IPS-18c (cell line): ENCODE measurements around the gene LAGE3.

ENCODE experiments used
- H3K4me3 ChIP-seq: 2 replicates; pipeline ENCODE4 v1.7.0; 2013; ENCODE audit warnings: low read depth, mild to moderate bottlenecking, low read length, moderate library complexity; ENCODE audit not compliant: insufficient read depth
- H3K9me3 ChIP-seq: one replicate; pipeline ENCODE4 v1.6.1; 2013; ENCODE audit warnings: mild to moderate bottlenecking, low read length, moderate library complexity; ENCODE audit not compliant: control insufficient read depth, insufficient read depth

The LAGE3 gene

GRCh38 chrX:154478728-154479622, at the start of gene LAGE3:
TSS of gene LAGE3 (minus strand) at chrX:154479281. CDS start at chrX:154478915, 366 bp downstream.
- Histone ChIP-seq H3K9me3 (peaks cover 9% of the 10 kb centered on the region), H3K4me3 (peak within 1 kb of the TSS; percentile 49)

GRCh38 chrX:154526901-154527675, 48.0 kb upstream of the LAGE3 start:
- H3K9me3 ChIP-seq: peaks cover 17% of the 10 kb centered on the region
- H3K4me3 ChIP-seq: no peak overlapping the region

- Histone ChIP-seq H3K4me3 (no peak overlapping the region), H3K9me3 (peaks cover 16% of the 10 kb centered on the region)
Measured at GRCh38 chrX:154525606-154526490, 46.8 kb upstream of the LAGE3 start.

GRCh38 chrX:154519389-154519788, 40.3 kb upstream of the LAGE3 start:
- peaks cover 7% of the 10 kb centered on the region for H3K9me3 ChIP-seq
- no peak overlapping the region for H3K4me3 ChIP-seq

- H3K4me3 ChIP-seq: peak overlapping the region; percentile 40
- peaks cover 7% of the 10 kb centered on the region for H3K9me3 ChIP-seq
Measured at GRCh38 chrX:154517101-154517781, 38.2 kb upstream of the LAGE3 start.

- peaks cover 7% of the 10 kb centered on the region for H3K9me3 ChIP-seq
- peak overlapping the region; percentile 40 for H3K4me3 ChIP-seq
Measured at GRCh38 chrX:154516656-154517100, 37.6 kb upstream of the LAGE3 start.

- Histone ChIP-seq H3K9me3 (peaks cover 7% of the 10 kb centered on the region), H3K4me3 (peak within 1 kb of the TSS; percentile 68)
Measured at GRCh38 chrX:154515966-154516655, 37.0 kb upstream of the LAGE3 start, which contains the start of gene FAM3A. TSS of gene FAM3A (minus strand) at chrX:154516232. CDS start at chrX:154515772, 460 bp downstream.

- peak overlapping the region; percentile 68 for H3K4me3 ChIP-seq
- peaks cover 7% of the 10 kb centered on the region for H3K9me3 ChIP-seq
Measured at GRCh38 chrX:154515090-154515965, 36.2 kb upstream of the LAGE3 start.

GRCh38 chrX:154513716-154514115, 34.6 kb upstream of the LAGE3 start:
- Histone ChIP-seq H3K9me3 (peaks cover 9% of the 10 kb centered on the region), H3K4me3 (no peak overlapping the region)

GRCh38 chrX:154512879-154513553, 33.9 kb upstream of the LAGE3 start:
- Histone ChIP-seq H3K4me3 (no peak overlapping the region), H3K9me3 (peaks cover 9% of the 10 kb centered on the region)

- no peak overlapping the region for H3K4me3 ChIP-seq
- H3K9me3 ChIP-seq: peaks cover 9% of the 10 kb centered on the region
Measured at GRCh38 chrX:154511761-154512160, 32.7 kb upstream of the LAGE3 start.

GRCh38 chrX:154509455-154509854, 30.4 kb upstream of the LAGE3 start:
- no peak overlapping the region for H3K4me3 ChIP-seq
- H3K9me3 ChIP-seq: peaks cover 19% of the 10 kb centered on the region

- no peak overlapping the region for H3K4me3 ChIP-seq
- peaks cover 19% of the 10 kb centered on the region for H3K9me3 ChIP-seq
Measured at GRCh38 chrX:154508384-154508745, 29.3 kb upstream of the LAGE3 start.

- peaks cover 19% of the 10 kb centered on the region for H3K9me3 ChIP-seq
Measured at GRCh38 chrX:154507673-154508383, 28.7 kb upstream of the LAGE3 start.

More at GRCh38 chrX:154507673-154508383, 28.7 kb upstream of the LAGE3 start:
- no peak overlapping the region for H3K4me3 ChIP-seq
